Endothelial cell of umbilical vein (primary cell): ENCODE results near the gene HSFX1.
"Not testable (repeated sequence)": the region's sequence is repeated elsewhere in the genome, so short reads cannot be mapped to it uniquely, and the experiment has no call there.

Source experiments
- EZH2 ChIP-seq: IDR thresholded peaks from 2 replicates; pipeline ENCODE4 v1.6.1; 2012; ENCODE audit warnings: borderline replicate concordance, low read depth, mild to moderate bottlenecking, moderate library complexity, low read length, inconsistent platforms; ENCODE audit not compliant: severe bottlenecking
- FOS ChIP-seq: IDR thresholded peaks from 2 replicates; pipeline ENCODE4 v1.6.1; 2011; ENCODE audit warnings: mild to moderate bottlenecking, low read length, moderate library complexity, borderline replicate concordance; ENCODE audit not compliant: insufficient read depth
- GATA2 ChIP-seq: IDR thresholded peaks from 2 replicates; pipeline ENCODE4 v1.7.0; 2011; ENCODE audit warnings: low read depth, mild to moderate bottlenecking, moderate library complexity, mixed read lengths, low read length; ENCODE audit not compliant: insufficient read length, insufficient read depth
- JUN ChIP-seq: IDR thresholded peaks from 2 replicates; pipeline ENCODE4 v1.6.1; 2011; ENCODE audit warnings: borderline replicate concordance, low read depth; ENCODE audit not compliant: insufficient read length, insufficient read depth
- MAX ChIP-seq: IDR thresholded peaks from 2 replicates; pipeline ENCODE4 v1.6.1; 2011; ENCODE audit not compliant: insufficient read depth, insufficient read length
- POLR2A ChIP-seq: IDR thresholded peaks from 2 replicates; pipeline ENCODE4 v1.6.1; 2012; ENCODE audit warnings: low read depth, mild to moderate bottlenecking, control low read depth, low read length
- POLR2AphosphoS5 ChIP-seq: IDR thresholded peaks from 2 replicates; pipeline ENCODE4 v1.6.1; 2012; ENCODE audit warnings: low read depth, mild to moderate bottlenecking, control low read depth, low read length, moderate library complexity; ENCODE audit not compliant: insufficient read depth
- TF ChIP-seq, protein P1 (sequence below), 2 donors: IDR thresholded peaks; 1 replicate in 1 of 2; 2 replicates in 1 of 2; pipeline ENCODE4 v1.5.1; 2011; ENCODE audit warnings: low read length in 2 of 2, mild to moderate bottlenecking in 2 of 2, moderate library complexity in 2 of 2, control low read depth in 1 of 2, inconsistent platforms in 1 of 2, low read depth in 1 of 2; ENCODE audit not compliant: insufficient read depth in 1 of 2; ENCODE audit errors: extremely low read depth in 1 of 2

GRCh38 chrX:149795531-149795930, 21.7 kb downstream of the HSFX1 start:
- TF ChIP-seq POLR2A, MAX, EZH2, POLR2AphosphoS5, JUN, FOS, GATA2: not testable (repeated sequence)
- TF ChIP-seq, protein P1, sequence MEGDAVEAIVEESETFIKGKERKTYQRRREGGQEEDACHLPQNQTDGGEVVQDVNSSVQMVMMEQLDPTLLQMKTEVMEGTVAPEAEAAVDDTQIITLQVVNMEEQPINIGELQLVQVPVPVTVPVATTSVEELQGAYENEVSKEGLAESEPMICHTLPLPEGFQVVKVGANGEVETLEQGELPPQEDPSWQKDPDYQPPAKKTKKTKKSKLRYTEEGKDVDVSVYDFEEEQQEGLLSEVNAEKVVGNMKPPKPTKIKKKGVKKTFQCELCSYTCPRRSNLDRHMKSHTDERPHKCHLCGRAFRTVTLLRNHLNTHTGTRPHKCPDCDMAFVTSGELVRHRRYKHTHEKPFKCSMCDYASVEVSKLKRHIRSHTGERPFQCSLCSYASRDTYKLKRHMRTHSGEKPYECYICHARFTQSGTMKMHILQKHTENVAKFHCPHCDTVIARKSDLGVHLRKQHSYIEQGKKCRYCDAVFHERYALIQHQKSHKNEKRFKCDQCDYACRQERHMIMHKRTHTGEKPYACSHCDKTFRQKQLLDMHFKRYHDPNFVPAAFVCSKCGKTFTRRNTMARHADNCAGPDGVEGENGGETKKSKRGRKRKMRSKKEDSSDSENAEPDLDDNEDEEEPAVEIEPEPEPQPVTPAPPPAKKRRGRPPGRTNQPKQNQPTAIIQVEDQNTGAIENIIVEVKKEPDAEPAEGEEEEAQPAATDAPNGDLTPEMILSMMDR (IDR thresholded peaks at IDR 0.05; ENCODE audit: extremely low read depth in 1 of 2, insufficient read depth in 1 of 2, low read depth in 1 of 2, low read length in 2 of 2) = not testable (repeated sequence)
